GM18519 (cell line): ENCODE results near the gene MYBPC3.
"Not testable (repeated sequence)": the region's sequence is repeated elsewhere in the genome, so short reads cannot be mapped to it uniquely, and the experiment has no call there.

ENCODE experiments used
- ATAC-seq: cut with Tn5 transposase; IDR thresholded peaks from one replicate; pipeline ENCODE4 v1.9.1; 2021; ENCODE audit warnings: mild to moderate bottlenecking, moderate library complexity; ENCODE audit not compliant: unreplicated experiment, low FRiP score

The MYBPC3 gene

GRCh38 chr11:47327025-47327424, 25.5 kb downstream of the MYBPC3 start:
- ATAC-seq, result no peak

- no peak for ATAC-seq
These were observed 26.3 kb downstream of the MYBPC3 start for GRCh38 chr11:47326198-47326597.

DNA sequence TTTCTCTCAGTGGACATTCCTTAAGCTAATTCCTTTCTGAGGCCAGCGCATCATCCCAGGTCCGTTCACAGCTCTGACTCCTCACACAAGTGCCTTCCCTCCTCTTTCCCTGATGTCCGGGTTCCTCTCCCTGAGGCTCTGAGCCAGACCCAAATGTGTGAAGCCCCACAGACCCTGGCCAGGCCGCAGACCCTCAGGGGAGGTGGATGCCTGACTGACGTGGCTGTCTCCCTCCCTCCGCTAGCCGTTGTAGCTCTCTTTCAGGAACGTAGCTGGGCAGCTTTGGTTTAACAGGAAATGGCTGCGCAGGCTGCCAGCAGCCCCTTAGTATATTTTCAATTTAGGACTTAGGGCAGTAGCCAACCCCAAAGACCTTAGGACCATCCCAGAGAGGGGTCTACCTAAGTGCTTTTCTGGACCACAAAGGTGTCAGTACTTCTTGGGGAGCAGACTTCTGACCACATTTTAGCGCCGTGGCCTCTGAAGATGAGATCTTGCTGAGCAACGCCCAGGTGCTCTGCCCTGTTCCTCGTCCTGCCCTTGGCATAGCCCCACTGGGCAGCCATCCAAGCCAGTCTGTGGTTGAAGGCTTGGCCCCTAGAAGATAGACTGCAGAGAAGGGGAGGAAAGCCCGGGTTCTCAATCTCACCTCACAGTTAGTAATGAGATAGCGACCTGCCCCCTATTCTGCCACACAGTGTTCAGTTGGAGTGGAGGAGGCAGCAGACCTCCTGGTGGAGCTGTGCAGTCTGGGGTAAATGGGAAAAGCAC, 27.0 kb downstream of the MYBPC3 start:
- ATAC-seq, result no peak

- no peak for ATAC-seq
These were observed 28.0 kb downstream of the MYBPC3 start for GRCh38 chr11:47324520-47324919.

- ATAC-seq, result no peak
These were observed 34.3 kb downstream of the MYBPC3 start for GRCh38 chr11:47318166-47318565.

DNA sequence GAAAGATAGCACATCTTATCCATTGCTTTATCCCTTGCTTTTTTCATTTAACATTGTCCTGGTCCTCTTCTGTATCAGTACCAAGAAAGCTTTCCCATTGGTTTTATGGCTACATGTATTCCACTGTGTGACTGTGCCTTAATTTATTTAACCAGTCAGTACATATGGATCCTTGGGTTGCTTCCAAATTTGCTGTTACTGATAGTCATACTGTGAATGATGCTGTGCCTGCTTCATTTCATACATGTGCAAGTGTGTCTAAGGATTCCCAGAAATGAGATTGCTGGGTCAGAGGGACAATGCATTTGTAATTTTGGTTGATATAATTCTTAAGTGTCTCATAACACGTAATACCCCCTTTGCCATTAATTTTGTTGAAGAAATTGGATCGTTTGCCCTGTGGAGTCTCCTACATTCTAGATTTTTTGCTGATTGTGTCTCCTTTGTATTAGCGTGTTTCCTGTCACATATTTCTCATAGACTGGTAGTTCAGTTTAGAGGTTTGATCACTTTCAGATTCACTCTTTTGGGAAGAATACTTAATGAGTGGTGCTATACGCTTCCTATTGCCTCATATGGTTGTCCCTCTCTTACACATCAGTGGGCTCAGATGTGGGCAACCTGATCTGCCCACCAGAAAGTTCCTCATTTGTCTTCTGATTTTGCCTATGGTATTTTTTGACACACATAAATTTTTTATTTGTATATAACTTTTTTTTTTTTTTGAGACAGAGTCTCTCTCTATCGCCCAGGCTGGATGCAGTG, 35.3 kb downstream of the MYBPC3 start:
- ATAC-seq, result no peak

DNA sequence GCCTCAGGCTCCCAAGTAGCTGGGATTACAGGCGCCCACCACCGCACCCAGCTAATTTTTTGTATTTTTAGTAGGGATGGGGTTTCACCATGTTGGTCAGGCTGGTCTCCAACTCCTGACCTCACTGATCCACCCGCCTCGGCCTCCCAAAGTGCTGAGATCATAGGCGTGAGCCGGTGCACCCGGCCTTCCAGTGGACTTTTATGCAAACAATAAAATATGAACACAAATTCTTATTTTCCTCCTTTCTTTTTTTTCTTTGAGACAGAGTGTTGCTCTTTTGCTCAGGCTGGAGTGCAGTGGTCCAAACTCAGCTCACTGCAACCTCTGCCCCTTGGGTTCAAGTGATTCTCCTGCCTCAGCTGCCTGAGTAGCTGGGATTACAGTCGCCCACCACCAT, 36.0 kb downstream of the MYBPC3 start:
- ATAC-seq, result not testable (repeated sequence)

DNA sequence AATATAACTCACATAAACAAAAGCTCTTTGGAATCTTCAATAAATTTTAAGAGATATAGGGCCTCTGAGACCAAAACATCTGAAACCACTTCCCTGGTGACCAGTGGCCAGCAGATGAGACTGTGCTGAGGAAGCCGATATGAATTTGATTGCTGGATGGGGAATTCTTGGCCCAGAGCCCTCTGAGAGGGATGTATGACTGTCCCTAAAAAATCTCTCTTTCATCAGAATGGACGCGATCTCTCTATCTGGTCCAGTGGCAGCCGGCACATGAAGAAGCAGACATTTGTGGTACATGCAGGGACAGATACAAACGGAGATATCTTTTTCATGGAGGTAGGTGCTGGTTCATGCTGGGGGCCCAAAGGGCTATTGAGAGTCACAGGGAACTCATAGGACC, 37.5 kb downstream of the MYBPC3 start:
- no peak for ATAC-seq

GRCh38 chr11:47308050-47308823, 44.3 kb downstream of the MYBPC3 start:
- ATAC-seq, result no peak

GRCh38 chr11:47306484-47306844, 46.0 kb downstream of the MYBPC3 start:
- ATAC-seq, result no peak

DNA sequence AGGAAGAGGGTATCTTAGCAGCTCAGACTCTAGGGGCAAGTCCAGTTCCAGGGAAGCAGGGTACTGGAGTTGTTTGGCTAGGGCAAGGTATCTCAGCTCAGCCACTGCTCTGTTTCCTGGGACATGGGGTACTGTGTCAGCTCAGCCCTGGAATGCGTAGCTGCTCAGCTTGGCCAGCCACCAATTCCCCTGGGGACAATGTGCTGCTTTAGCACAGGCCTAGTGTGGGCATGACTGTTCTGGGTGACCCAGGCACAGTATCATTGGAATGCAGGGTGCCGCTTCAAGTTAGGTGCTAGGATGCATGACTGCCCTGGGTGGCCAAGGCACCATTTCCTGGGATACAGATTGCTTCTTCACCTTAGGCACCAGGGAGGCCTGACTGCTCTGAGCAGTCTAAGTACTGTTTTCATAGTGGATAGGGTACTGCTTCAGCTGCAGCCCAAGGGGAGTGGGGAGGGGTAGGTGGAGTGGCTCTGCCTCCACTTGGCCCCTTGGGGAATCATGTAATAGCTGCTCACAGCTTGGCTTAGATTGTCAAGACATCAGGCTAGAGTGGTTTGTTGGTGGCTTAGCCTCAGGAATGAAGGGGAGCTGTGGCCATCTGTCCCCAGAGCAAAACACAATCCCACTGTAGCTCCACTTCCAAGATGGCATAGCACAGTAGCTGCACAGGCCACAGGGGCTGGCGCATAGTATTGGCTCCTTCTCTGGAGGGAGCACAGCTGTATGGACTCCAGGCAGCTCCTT, 46.6 kb downstream of the MYBPC3 start:
- ATAC-seq, result no peak

DNA sequence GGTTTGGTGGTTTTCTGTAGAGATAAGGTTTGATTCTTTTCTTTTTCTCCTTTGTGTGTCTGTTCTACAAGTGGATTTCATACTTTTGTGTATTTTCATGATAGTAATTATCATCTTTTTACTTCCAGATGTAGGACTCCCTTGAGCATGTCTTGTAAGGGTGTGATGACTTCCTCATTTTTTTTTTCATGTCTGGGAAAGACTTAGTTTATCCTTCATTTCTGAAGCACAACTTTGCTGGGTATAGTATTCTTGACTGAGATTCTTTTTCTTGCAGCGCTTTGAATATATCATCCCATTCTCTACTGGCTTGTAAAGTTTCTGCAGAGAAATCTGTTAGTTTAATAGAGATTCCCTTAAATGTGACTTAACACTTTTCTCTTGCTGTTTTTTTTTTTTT, 49.6 kb downstream of the MYBPC3 start:
- ATAC-seq, result no peak

DNA sequence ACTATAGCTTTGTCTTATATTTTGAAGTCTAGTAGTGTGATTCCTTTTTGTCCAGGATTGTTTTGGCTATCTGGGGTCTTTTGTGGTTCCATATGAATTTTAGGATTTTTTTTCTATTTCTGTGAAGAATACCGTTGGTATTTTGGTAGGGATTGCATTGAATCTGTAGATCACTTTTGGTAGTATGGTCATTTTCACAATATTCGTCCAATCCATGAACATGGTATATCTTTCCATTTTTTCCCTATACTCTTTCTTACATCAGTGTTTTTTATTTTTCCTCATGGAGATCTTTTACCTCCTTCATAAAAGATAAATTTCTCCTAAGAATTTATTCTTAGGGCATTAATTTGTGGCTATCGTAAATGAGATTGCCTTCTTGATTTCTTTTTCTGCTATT, 53.4 kb downstream of the MYBPC3 start:
- ATAC-seq, result no peak

DNA sequence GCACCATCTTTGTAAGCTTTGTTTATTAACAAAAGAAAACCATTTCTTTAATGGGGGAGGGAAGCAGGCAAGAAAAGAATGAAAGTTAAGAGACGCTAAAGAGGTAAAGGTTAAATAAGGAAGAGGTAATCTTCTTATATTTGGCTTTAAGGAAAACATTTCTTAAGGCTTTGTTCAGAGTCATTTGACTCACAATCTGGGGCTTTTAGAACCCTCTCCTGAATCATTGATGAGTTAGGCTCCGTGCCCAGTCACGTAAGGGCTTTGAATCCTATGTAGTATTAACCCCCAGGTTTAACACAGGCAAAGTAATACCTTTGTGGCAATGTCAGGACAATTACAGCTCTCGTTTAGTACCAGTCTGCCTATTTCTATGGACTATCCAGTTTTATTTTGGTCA, 56.5 kb downstream of the MYBPC3 start:
- ATAC-seq, result no peak

GRCh38 chr11:47295385-47295784, 57.1 kb downstream of the MYBPC3 start:
- ATAC-seq, result no peak

DNA sequence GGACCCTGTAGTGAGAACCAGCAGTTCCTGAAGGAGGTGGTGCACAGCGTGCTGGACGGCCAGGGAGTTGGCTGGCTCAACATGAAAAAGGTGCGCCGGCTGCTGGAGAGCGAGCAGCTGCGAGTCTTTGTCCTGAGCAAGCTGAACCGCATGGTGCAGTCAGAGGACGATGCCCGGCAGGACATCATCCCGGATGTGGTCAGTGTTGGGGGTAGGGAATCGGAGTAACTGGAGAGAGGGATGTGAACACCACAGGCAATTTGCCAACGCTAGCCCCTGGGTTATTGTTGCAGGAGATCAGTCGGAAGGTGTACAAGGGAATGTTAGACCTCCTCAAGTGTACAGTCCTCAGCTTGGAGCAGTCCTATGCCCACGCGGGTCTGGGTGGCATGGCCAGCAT, 62.6 kb downstream of the MYBPC3 start:
- ATAC-seq, result no peak

DNA sequence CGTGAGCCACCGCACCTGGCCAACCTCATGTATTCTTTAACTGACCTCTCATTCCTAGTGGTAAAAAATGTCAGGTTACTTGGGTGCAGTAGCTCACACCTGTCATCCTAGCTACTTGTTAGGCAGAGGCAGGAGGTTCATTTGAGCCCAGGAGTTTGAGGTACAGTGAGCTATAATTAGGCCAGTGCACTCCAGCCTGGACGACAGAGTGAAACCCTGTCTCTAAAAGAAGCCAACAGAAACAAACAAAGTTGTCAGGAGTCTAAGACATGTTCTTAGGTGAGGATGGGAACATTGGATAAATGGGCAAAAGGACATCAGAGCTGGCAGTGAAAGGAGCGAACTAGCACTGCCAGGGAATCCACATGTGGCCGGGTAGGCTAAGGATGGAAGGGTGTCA, 64.4 kb downstream of the MYBPC3 start:
- ATAC-seq, result no peak

DNA sequence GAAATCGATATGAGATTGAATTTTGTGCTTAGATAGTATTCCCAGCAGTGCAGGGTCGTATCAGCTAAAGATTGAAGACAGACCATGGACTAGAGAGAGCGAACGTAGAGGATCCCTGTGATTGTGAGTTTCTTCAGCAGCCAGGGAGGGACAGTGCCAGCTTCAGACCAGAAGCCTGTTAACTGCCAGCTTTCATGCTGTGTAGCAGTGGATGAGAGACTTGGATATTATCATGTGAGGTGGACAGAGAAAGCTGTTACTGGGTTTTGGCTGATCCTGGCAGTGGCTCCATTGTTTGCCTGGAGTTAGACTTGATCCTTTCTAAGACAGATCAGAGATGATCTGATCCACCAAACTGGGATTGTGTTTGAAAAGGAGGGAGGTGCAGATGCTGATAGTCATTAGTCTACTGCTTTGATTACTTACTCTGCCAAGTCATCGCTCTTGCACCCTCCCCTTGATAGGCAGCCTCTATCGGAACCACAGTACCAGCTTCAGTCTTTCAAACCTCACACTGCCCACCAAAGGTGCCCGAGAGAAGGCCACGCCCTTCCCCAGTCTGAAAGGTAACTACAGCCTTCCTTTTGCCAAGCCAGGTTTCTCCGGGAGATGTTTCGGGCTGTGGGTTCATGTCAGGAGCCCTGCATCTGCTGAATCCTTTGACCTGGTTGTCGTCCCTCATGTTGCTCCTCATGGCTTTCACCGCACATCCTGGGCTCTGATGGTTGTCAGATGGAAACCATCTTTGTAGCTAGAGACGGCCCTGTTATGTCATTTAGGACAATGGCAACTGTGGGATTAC, 66.3 kb downstream of the MYBPC3 start:
- no peak for ATAC-seq

DNA sequence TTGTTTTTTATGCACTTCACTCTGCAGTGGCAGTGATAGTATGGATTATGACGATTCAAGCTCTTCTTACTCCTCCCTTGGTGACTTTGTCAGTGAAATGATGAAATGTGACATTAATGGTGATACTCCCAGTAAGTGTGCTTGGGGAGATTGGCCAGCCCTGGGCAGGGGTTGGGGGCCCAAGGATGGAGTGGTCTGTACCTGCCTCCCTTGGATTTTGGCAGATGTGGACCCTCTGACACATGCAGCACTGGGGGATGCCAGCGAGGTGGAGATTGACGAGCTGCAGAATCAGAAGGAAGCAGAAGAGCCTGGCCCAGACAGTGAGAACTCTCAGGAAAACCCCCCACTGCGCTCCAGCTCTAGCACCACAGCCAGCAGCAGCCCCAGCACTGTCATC, 68.4 kb downstream of the MYBPC3 start:
- no peak for ATAC-seq

GRCh38 chr11:47282462-47282861, 70.0 kb downstream of the MYBPC3 start:
- ATAC-seq, result no peak
